GM21515 (cell line): Measurements from ENCODE around the gene LPAR3.

Experiments
- ATAC-seq: cut with Tn5 transposase; IDR thresholded peaks from one replicate; pipeline ENCODE4 v1.9.1; 2021; ENCODE audit not compliant: unreplicated experiment

LPAR3 gene

DNA sequence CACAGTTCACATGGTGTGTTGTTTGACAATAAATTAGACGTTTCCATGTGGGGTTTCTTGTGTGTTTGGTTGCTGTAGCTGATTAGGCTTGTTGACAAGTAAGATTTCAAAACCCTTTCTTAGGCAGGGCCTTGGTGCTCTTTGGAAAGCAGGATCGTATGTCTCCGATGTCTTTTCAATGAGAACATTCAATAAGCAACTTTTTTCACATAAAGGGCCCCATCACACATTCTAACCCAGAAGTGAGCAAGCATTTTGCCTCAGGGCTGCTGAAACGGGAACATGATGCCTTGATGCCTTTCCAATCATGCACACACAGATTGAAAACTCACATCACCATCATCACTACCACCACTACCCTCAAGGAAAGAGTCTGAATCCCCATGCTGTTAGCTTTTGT lies 33.1 kb downstream of the LPAR3 start:
- ATAC-seq = no peak

DNA sequence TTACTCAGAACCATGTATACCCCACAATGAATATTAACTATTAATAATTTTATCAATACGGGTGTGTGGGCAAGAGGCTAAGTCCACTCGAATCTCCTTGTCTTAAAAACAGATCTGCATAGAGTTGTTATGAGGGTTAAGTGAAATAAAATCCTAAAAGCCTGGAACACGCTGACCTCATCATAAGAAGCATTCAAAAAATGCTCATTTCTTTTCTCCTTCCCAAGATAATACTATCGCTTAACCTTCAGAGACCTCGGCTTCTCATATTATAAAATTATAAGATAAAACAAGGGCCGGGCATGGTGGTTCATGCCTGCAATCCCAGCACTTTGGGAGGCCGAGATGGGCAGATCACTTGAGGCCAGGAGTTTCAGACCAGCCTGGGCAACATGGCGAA lies 35.1 kb downstream of the LPAR3 start:
- no peak for ATAC-seq

DNA sequence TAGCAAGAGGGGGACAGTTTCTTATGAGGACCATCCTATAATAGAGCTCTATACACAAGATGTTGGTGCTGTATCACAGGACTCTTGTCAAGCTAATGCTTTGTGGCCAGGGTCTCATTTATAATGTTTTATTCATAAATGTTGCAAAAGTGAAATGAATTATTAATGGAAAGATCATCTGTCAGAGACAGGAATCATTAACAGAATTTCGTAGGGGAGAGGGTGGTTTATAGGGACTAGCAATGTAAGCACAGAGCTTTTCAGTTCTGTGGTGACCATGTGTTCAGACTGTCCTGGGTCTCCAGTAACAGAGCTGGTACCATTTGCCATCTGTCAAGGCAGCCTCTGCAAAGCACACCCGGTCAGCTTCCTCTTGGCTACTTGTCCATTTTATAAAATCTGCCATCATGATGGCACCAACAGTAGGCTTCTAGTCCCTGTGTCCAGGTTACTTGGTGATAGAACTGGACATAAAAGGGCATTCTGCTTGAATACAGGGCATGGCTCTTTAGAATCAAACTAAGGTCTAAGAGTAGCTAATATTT lies 36.2 kb downstream of the LPAR3 start:
- no peak for ATAC-seq

DNA sequence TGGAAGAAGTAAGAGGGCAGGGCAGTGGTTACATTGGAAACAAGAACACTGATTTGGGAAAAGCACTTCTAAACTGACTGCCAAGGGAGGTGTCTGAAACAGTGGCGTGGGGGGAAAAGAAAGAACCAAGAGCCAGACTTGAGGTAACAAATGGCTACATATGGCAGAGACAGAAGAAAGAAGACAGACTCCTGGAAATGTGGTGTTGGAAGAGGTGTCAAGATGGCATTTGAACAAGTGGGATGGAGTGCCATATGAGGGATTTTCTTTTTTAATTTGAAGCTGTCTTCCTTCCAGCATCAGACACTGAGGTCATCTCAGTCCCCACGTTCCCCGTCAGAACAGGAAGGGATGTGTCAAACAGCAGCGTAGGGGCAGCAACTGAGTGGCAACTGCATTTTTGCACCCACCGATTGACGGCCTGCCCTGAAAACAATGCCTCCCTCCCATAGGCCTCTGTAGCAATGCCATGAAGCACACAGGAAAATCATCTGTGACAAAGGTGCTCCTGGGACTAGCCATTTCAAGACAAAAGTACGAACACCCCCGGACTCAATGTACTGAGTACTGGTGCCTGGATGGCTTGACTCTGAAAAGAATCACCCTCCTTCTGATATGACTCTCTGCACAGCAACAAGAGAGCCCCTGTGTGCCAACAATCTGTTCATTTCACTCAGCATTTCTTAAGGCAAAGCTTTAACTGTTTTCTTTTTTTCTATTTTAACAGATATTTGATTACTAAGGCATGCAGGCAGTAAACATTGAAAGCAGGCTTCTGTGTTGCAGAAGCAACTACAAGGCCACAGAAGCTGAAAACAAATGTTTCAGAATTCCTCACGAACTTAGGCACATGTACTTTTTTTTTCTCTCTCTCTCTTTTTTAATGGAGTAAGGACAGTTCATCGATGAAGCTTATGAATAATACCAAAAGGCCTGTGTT lies 37.0 kb downstream of the LPAR3 start:
- no peak for ATAC-seq

DNA sequence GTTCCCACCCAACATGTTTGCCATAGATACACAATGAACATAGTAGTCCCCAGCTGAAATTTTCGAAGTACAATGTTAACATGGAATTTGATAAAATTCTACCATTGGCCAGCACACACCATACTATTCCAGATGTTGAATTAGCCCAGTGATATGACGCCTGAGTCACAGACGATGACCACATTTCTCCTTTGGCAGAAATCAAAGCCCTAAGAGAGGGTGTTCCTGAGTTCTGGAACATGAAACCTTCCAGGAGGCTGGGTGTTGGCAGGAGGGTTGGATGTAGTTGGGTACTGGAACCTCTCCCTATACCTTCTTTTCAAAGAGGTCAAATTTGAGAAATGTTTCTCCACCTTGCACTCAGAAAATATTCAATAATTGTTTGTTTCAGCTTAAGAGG lies 37.8 kb downstream of the LPAR3 start:
- ATAC-seq = no peak

DNA sequence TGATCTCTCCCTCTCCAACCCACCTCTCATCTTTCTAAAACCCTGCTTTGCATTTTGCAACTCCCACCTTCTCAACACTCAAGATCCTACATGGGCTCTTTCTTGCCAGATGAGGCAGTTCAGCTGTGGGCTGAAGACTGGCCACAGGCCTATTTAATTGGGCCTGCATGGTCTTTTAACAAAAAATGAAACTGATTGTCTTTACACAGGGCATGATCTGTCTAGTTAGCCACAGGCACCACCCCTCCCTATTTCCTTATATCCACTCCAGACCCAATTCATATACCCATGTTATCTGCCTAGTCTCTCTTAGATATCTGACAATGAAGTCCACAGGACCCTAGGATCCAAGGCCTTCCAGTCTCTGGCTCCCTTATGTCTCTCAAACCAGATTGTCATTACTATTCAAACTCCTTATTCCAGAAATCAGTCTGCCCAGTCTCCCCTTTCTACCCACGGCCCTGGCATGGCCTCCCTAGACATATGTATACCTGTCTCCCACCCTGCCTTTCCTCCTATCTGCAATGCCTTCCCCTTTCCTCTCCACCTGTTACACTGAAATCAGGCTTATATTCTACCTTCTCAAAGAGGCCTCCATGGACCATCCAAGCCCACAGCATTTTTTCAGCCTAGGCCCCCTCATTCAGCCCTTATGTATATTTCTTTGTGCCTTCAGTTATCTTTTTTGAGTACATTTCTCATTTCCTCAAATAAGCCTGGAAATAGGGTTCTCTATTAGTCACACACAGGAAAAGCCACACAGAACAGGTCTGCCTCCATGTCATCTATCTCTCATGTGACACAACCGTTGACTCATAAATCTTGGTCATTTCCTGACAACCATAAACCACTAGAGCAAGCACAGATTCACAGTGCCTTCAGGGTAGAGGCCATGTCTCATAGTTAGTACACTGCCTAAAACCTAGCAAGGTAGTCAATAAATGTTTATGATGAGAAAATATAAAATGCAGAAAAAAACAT lies 39.0 kb downstream of the LPAR3 start:
- ATAC-seq = peak; percentile 96

DNA sequence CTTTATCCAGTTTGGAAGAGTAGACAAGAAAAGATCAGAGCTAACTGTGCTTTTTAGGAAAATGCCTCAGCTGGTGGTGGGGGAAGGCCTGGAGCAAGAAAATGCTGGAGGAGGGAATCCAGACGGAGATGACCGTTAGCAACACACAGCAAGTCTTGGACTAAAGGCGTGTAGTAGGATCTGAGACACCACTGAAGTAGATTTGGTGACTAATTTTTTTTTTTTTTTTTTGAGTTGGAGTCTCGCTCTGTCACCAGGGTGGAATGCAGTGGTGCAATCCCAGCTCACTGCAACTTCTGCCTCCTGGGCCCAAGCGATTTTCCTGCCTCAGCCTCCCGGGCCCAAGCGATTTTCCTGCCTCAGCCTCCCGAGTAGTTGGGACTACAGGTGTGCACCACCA lies 41.2 kb downstream of the LPAR3 start:
- no peak for ATAC-seq

DNA sequence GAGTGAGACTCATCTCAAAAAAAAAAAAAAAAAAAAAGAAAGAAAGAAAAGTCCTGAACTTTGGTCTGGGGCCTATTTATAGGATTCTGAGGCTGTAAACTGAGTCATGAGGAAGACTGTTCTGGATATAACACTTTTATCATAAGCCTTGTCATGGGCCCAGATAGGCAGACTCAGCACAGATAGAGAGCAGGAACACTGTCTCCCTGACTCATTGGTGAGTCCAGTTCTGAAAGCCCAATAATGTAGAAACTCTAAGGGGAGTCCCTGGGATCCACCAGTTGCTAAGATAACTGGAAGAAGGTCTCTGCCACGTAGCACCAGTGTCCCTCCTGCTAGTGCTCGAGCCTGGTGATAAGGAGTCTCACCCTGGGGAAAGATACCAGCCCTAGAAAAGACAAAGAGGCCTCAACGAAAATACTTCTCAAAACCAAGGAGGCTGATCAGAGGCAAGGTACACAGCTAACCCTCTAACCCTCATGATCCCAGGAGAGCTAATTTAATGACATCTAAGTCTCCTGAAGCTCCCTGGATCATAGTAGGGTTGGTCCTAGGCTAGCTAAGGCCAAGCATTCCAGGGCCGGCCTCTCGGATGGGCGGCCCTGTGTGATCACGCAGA lies 43.5 kb downstream of the LPAR3 start:
- no peak for ATAC-seq

DNA sequence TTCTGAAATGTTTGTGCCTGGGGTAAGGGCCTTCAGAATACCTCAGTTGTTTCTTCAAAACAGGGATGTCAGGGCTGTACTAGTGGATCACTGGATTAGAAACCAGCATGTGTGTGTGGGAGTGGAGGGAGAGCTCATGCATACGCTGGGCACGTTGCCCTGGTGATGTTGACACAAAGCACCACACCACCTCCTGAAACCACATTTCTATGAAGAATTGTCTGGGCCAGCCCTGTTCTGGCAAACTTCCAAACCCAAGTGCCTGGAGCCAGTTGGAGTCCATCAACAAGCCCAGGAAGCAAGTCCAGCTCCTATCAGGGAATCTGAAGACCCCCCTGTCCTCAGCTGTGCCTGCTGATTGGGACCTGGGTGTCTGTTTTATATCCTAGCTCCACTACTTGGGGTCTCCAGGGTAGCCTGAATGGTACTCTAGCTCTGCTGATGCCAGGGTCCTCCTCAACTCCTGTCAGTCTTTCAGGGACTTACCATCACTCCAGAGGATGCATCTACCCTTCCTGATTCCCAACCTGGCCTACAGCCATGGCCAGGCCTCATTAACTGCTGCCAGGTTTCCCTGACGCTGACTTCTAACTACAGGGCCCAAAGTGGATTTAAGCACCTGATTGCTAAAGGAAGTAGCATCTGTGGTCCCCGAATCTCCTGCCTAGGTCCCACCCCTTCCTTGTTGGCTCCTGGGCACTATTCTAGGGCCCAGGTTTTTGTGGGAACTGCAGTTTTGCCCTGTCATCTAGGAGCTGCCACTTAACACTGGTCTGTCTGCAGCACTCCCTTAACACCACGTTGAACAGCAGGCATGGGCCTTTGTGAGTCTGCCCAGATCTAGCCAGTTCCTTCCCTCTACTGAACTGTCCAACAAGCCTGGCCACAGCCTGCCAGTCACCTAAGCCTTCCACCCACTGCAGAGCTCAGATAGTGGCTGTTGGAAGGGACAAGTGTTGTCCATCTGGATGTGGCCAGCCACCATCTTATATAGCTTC lies 45.5 kb downstream of the LPAR3 start:
- no peak for ATAC-seq

DNA sequence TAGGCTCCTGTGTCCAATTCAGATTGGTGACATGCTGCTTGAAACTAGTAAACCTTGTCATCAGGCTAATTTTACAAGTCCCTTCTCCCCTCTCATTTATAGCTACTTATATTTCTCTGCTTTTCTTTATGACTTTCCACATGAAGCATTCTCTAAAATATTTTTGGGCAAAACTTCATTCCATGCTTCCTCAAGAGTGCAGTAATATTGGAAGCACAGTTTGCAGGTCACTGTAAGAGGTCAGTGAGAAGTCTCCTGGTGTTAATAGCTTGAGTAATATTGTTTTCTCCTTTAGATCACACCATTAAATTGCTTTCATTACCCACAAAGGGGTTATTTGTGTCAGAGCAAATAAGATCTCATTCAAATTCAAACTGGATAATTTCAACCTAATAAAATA lies 46.6 kb downstream of the LPAR3 start:
- ATAC-seq = no peak

DNA sequence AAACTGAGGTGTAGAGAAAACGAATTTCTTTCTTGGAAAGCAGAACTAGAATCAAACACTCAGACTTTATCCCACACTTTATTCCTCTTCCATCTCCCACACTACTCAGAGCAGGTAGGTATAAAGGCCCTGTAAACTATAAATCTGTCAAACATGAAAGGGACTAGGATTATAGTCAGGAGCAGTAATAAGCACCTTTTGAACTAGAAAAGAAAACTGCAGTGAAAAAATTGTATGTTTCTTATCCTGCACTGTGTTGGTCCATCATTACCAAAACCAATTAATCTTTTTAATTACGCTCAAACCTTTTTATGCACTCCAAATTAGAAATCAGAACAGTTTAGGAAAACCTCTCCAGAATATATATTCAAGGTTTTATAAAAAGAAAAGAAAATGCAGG lies 47.6 kb downstream of the LPAR3 start:
- no peak for ATAC-seq

DNA sequence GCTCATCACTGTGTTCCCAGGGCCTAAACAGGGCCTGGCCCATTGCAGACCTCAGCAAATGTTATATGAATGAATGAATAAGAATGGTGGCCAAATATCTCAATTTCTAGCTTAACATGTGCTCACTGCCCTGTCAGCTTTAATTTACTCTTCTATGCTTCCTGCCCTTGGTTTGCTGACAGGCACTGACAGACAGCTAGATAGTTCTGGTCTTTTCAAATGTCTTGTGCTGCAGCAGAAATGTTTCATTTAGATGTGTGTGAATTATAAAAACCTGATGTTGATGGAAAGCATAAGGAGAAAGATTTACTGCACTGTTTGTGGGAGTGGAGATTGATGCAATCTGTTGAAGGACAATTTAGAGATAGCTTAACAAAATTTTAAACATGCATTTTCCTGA lies 48.9 kb downstream of the LPAR3 start:
- no peak for ATAC-seq

DNA sequence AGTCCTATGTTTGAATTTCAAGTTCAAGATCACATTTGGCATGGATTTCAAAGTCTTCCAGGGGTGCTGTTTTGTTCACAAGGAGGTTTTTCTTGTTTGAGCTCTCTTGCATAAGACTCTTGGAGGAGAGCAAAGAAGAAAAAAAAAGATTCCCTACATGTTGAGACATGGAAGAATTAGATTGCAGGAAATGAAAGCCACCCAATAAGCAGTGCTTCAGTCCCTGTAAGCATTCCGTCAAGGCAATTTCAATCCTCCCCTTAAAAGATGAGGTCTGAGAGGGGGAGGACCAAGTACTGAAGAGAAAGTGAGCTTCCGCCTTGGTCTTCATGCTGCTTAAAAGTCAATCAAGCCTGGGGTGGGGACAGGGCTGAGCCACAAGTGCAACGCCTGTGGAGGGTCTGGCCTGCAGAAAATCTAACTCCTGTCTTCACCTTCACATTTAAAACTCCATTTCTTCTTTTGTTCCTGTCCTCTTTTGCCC lies 50.2 kb downstream of the LPAR3 start:
- no peak for ATAC-seq

DNA sequence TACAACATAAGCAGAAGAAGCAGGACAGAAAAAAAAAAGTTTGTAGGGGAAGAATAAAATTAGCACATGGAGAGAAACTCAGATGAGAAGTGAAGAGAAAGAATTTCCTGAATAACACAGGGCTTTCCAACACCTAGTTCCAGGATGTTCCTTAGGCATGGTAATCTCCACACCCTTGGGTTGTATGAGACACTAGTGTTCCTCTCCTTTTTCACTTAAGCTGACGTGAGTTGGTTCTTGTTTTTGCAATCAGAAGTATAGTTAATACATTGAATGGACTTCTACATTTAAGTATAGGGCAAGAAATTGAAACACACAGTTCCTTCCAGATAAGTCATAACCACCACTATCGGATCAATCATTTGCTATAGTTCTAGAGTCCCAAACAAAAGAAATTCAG lies 51.0 kb downstream of the LPAR3 start:
- no peak for ATAC-seq

DNA sequence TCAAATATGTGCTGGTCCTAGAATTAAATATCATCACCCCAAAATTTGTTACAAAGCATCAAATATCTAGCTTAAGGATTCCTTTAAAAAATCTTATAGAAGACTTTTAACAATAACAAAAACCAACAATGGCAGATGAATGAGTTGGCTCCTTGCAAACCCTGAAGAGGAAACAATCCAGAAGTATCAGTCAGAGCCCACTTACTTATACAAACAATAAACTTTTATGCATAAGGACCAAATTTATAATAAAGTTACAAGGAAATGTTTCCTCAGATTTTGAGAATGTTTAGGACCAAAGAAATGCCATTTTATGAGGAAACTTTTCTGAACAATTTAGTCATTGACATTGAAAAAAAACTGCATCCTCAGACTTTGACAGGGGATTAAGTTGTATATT lies 52.7 kb downstream of the LPAR3 start:
- ATAC-seq = no peak

DNA sequence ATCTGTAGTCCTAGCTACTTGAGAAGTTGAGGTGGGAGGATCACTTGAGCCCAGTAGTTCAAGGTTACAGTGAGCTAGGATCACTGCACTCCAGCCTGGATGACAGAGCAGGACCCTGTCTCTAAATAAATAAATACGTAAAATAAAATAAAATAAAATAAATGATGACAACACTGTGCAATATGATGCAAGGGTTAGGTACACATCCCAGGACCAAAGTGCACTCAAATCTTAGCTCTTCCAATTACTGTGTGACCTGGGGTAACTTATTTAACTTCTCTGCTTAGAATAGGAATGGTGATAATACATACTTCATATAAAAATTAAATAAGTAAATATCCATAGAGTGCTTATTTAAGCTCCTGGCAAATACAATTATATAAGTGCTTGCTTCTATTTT lies 53.5 kb downstream of the LPAR3 start:
- no peak for ATAC-seq

DNA sequence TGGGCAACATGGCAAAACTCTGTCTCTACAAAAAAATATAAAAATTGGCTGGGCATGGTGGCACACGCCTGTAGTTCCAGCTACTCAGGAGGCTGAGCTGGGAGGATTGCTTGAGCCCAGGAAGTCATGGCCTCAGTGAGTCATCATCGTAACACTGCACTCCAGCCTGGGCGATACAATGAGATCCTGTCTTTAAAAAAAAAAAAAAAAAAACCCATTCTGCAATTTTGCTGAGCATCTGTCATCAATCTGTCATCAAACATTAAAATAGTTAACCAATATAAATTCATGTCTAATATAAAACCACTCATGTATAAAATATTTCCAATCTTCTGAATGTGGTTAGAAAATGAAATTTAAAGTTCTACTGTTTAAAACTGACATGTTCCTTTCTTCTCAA lies 56.9 kb downstream of the LPAR3 start:
- no peak for ATAC-seq

DNA sequence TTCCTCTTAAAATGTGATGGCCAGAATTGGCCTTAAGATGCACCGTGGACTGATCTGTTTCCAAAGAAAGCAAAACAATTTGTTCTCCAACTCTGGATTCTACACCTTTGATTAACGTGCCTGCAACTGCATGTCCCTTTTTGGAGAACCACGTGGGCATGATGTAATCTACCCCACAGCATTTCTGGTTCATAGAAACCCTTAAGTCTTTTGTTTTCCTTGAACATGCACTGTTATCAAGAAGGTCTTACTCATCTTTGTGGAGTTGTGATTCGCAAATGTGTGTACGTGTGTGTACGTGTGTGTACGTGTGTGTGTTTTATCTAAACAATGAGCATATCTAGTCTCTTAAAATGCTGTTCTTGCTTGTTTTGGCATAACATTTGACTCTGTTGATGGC lies 57.8 kb downstream of the LPAR3 start:
- no peak for ATAC-seq

DNA sequence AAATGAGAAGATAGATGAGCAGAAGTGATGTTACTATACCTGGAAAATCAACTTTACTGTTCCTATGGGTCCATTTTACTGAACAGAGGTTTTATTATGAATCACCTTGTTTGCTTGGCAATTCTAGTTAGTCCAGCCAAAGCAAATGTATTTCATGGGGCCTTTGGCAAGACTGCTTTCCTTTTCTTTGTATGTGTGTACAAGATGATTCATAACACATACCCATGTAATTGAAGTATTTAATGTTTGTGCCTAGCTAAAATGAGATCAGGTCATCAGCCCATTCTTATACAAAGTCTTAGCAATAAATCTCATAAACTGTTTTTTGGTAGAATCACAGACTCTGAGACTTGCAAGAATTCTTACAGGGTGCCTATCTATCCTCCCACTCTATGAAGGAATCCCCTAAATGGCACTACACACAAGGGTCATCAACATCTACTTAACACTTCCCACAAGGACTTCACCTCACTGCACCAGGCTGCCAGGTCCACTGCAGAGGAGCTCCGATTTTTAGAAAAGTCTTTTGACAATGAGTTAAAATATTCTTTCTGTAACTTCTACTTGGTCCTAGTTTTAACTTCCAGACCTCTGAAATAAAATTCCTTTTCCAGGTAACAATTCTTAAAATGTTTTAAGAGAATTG lies 58.5 kb downstream of the LPAR3 start:
- no peak for ATAC-seq
